NCI-H748 treated with DMSO at 0.1 percent for 48 hours (cell line): ENCODE data around the gene PDHX.
"Not testable (repeated sequence)": the region's sequence is repeated elsewhere in the genome, so short reads cannot be mapped to it uniquely, and the experiment has no call there.

Experiments used
- DNase-seq: peaks from one replicate; lab custom pipeline; 2025; lab: John Stamatoyannopoulos, UW

Gene PDHX

GRCh38 chr11:34916015-34916842 is at the start of gene PDHX, which contains the start of gene APIP:
TSS of gene PDHX (plus strand) at chr11:34916618. CDS start at chr11:34916656, 38 bp downstream.
TSS of gene APIP (minus strand) at chr11:34916379. CDS start at chr11:34916284, 95 bp downstream.
- peak; percentile 84 for DNase-seq

- DNase-seq, result no peak
Observed at GRCh38 chr11:34869425-34869824, 47.0 kb upstream of the PDHX start.

GRCh38 chr11:34870548-34871196 is 45.7 kb upstream of the PDHX start:
- no peak for DNase-seq

- DNase-seq, result no peak
Observed at GRCh38 chr11:34874202-34874601, 42.2 kb upstream of the PDHX start.

GRCh38 chr11:34877375-34877975 is 38.9 kb upstream of the PDHX start:
- DNase-seq, result no peak

GRCh38 chr11:34881900-34882299 is 34.5 kb upstream of the PDHX start:
- no peak for DNase-seq

GRCh38 chr11:34886609-34887008 is 29.8 kb upstream of the PDHX start:
- DNase-seq, result no peak

GRCh38 chr11:34887260-34887659 is 29.2 kb upstream of the PDHX start:
- no peak for DNase-seq

- DNase-seq, result no peak
Observed at GRCh38 chr11:34890089-34890488, 26.3 kb upstream of the PDHX start.

GRCh38 chr11:34890812-34891211 is 25.6 kb upstream of the PDHX start:
- DNase-seq, result peak; percentile 55

GRCh38 chr11:34891611-34892010 is 24.8 kb upstream of the PDHX start:
- no peak for DNase-seq

- no peak for DNase-seq
Observed at GRCh38 chr11:34893416-34893815, 23.0 kb upstream of the PDHX start.

- DNase-seq, result not testable (repeated sequence)
Observed at GRCh38 chr11:34896191-34896590, 20.2 kb upstream of the PDHX start.

- no peak for DNase-seq
Observed at GRCh38 chr11:34897171-34897870, 19.1 kb upstream of the PDHX start.

- DNase-seq, result no peak
Observed at GRCh38 chr11:34898474-34898873, 17.9 kb upstream of the PDHX start.

- no peak for DNase-seq
Observed at GRCh38 chr11:34899633-34900016, 16.8 kb upstream of the PDHX start.

GRCh38 chr11:34904421-34904955 is 11.9 kb upstream of the PDHX start:
- DNase-seq, result no peak

- DNase-seq, result no peak
Observed at GRCh38 chr11:34905666-34906065, 10.8 kb upstream of the PDHX start.

GRCh38 chr11:34907934-34908593 is 8.4 kb upstream of the PDHX start:
- no peak for DNase-seq

- no peak for DNase-seq
Observed at GRCh38 chr11:34909415-34909814, 7.0 kb upstream of the PDHX start.

- no peak for DNase-seq
Observed at GRCh38 chr11:34909955-34910354, 6.5 kb upstream of the PDHX start.

GRCh38 chr11:34910817-34911216 is 5.6 kb upstream of the PDHX start:
- no peak for DNase-seq
